Progenitor cell of endocrine pancreas (in vitro differentiated cells): Measurements from ENCODE around the gene KRTAP10-3. TPM values are rescaled to one million over a fixed set of nuclear protein-coding genes. Genes with fewer than 3 reads are reported as not detected.

ENCODE experiments used
- DNase-seq: peaks from one replicate; pipeline ENCODE4 v3.0.0; 2021; ENCODE audit warnings: low spot score; ENCODE audit not compliant: unreplicated experiment
- H3K27ac Mint-ChIP-seq: 2 replicates; pipeline ENCODE4 v1.8.0; 2021; ENCODE audit warnings: mild to moderate bottlenecking, moderate library complexity, mixed read lengths
- H3K27me3 Mint-ChIP-seq: 2 replicates; pipeline ENCODE4 v1.8.0; 2021; ENCODE audit warnings: mixed read lengths
- H3K36me3 Mint-ChIP-seq: 2 replicates; pipeline ENCODE4 v1.8.0; 2022; ENCODE audit warnings: mixed read lengths; ENCODE audit not compliant: insufficient read depth
- H3K4me1 Mint-ChIP-seq: 2 replicates; pipeline ENCODE4 v1.8.0; 2021; ENCODE audit warnings: low read depth, mixed read lengths
- H3K4me3 Mint-ChIP-seq: 2 replicates; pipeline ENCODE4 v1.8.0; 2021; ENCODE audit warnings: low read depth, mild to moderate bottlenecking, moderate library complexity, mixed read lengths
- H3K9me3 Mint-ChIP-seq: 2 replicates; pipeline ENCODE4 v1.8.0; 2021; ENCODE audit warnings: low read depth, mixed read lengths
- CTCF ChIP-seq: fragments of 200-600 bp; sonication (generic); IDR thresholded peaks from one replicate; pipeline ENCODE4 v1.5.0; 2021; ENCODE audit warnings: antibody characterized with exemption, mild to moderate bottlenecking; ENCODE audit not compliant: unreplicated experiment
- total RNA-seq: library from RNA; stranded (reverse); gene quantifications from 2 replicates; pipeline ENCODE4 v1.2.1, GENCODE V29; 2021

The KRTAP10-3 gene
- total RNA-seq, 1 donor from 2014 or later, result not detected

DNA sequence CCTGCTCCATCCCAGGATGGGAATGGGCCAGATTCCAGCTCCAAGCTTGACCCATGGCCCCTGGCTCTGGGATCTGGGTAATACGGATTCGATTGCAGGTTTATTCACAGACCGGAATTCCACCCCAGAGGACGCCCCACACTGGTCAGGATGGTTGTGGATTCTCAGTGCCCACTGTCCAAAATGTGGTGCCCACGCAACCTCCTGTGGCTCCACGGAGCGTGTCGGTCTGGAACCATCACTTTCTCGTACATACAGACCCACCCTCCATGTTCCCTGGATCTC, 50.2 kb downstream of the KRTAP10-3 start:
- H3K4me3 Mint-ChIP-seq, result no peak overlapping the region
- H3K9me3 Mint-ChIP-seq, result no peaks in the 10 kb centered on the region
- H3K27ac Mint-ChIP-seq, result no peak overlapping the region
- DNase-seq, result no peak
- H3K36me3 Mint-ChIP-seq, result no peaks in the 10 kb centered on the region
- no peaks in the 10 kb centered on the region for H3K27me3 Mint-ChIP-seq
- TF ChIP-seq CTCF, result no peak
- H3K4me1 Mint-ChIP-seq, result peaks cover 3% of the 10 kb centered on the region

Other genes with a start within 250 kb of the KRTAP10-3 start
- gene CFAP410, start 219.4 kb downstream of the KRTAP10-3 start, total RNA-seq, result 32.4 and 32.5 TPM in 2 replicates
- 0.16 and 0.17 TPM in 2 replicates for gene TRPM2, start 205.2 kb downstream of the KRTAP10-3 start, total RNA-seq
- 5.1 and 5.7 TPM in 2 replicates for gene LRRC3, start 103.3 kb downstream of the KRTAP10-3 start, total RNA-seq
- not detected in 2 replicates for gene KRTAP10-1, start 18.6 kb downstream of the KRTAP10-3 start, total RNA-seq
- not detected in 2 replicates for gene KRTAP10-2, start 7.3 kb downstream of the KRTAP10-3 start, total RNA-seq
- not detected in 2 replicates for gene KRTAP10-4, start 14.9 kb upstream of the KRTAP10-3 start, total RNA-seq
- not detected in 2 replicates for gene KRTAP10-5, start 21.8 kb upstream of the KRTAP10-3 start, total RNA-seq
- gene KRTAP10-6, start 33.7 kb upstream of the KRTAP10-3 start, total RNA-seq, result not detected in 2 replicates
- gene KRTAP10-7, start 41.8 kb upstream of the KRTAP10-3 start, total RNA-seq, result not detected in 2 replicates
- not detected in 2 replicates for gene KRTAP10-8, start 53.3 kb upstream of the KRTAP10-3 start, total RNA-seq
- gene KRTAP10-9, start 68.3 kb upstream of the KRTAP10-3 start, total RNA-seq, result not detected in 2 replicates
- not detected in 2 replicates for gene KRTAP10-10, start 78.6 kb upstream of the KRTAP10-3 start, total RNA-seq
- gene KRTAP10-11, start 87.6 kb upstream of the KRTAP10-3 start, total RNA-seq, result not detected in 2 replicates
- gene KRTAP12-4, start 95.9 kb upstream of the KRTAP10-3 start, total RNA-seq, result not detected in 2 replicates
- not detected in 2 replicates for gene KRTAP12-3, start 99.1 kb upstream of the KRTAP10-3 start, total RNA-seq
- gene KRTAP12-2, start 108.1 kb upstream of the KRTAP10-3 start, total RNA-seq, result not detected in 2 replicates
- not detected in 2 replicates for gene KRTAP12-1, start 123.4 kb upstream of the KRTAP10-3 start, total RNA-seq
- gene KRTAP10-12, start 138.4 kb upstream of the KRTAP10-3 start, total RNA-seq, result not detected in 2 replicates
- gene TSPEAR, start 152.8 kb upstream of the KRTAP10-3 start, total RNA-seq, result not detected in 2 replicates
- gene UBE2G2, start 243.0 kb upstream of the KRTAP10-3 start, total RNA-seq, result 78.7 and 85.2 TPM in 2 replicates